Myocyte (in vitro differentiated cells): ENCODE results near the gene FNBP1. TPM values are rescaled to one million over a fixed set of nuclear protein-coding genes. Genes with fewer than 3 reads are reported as not detected.

Experiments used
- DNase-seq: peaks from one replicate; pipeline ENCODE4 v3.0.0-alpha.2; 2012; ENCODE audit warnings: low read depth
- total RNA-seq: library from RNA; depleted of rRNA; stranded (reverse); fragments of >200 nt; gene quantifications from 2 replicates; pipeline ENCODE4 v1.2.3, GENCODE V29; 2014

The FNBP1 gene
- total RNA-seq, 1 donor from 2014 or later = 25.3 TPM

DNA sequence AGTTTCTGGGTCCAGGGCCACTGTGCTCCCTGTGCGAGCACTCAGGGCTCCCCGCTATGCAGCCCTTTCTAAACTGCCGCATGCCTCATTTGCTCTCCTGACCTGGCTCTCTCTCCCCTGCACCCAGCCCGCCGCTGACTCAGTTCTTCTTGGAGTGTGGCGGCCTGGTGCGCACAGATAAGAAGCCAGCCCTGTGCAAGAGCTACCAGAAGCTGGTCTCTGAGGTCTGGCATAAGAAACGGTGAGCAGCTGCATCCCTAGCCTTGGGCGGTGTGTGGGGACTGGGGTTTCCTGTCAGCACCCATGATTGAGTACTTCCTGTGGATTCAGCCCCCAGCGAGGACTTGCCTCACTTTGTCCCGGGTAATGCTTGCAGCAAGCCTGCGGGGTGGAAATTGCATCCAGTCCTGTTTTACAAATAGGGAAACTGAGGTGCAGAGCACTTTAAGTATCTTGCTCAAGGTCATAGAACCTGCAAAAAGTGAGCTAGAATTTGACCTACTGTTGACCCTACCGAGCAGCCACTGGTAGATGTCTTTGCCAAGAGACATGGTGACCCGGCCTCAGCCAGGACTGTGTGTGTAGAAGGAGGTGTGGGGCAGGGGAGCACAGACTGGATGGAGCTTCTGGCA lies 179.8 kb downstream of the FNBP1 start:
- peak; percentile 30 for DNase-seq

DNA sequence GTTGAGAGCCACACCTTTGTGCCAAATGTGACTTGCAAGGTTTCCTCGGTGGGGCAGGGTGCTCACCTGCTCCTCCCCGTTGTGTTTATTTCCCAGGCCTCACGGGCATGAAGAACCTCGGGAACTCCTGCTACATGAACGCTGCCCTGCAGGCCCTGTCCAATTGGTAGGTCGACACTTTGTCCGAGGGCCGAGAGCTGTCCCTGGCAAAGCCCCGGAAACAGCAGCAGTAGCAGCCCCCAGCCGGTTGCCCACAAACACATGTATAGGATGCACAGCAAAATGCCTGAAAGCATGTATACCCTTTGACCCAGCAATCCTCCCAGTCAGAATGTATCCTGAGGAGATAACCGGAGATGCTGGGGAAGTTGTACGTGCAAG lies 181.6 kb downstream of the FNBP1 start:
- no peak for DNase-seq

DNA sequence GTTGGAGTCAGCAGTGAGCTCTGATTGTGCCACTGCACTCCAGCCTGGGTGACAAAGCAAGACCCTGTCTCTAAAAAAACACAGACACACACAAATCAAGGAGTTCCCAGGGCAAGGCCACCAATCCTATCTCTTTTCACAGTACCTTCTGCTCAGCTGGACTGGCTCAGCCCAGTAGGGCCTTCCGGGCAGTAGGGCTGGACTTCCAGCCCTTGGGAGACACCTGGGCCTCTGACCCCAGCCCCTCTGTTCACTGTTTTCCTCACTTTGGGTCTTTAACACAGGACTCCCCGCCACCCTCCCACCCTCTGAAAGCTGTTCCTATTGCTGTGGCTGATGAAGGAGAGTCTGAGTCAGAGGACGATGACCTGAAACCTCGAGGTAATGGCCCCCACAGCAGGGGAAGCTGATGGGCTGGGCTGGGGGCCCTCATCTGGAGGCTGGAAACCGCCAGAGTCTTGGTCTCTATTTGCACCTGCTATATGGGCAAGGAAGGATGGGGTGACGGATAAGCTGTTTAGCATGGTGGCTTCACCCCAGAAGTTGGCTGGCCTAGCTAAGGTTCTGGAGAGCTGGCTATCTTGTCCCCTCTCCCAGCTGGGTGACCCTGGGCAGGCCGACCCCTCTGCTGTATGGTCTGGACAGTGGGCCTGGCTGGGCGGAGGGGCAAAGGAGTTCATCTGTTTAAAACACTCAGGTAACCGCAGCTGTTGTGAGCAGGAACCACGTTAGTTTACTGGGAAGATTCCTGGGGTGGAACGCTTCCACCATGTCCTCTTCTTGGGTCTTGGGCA lies 182.1 kb downstream of the FNBP1 start:
- no peak for DNase-seq

DNA sequence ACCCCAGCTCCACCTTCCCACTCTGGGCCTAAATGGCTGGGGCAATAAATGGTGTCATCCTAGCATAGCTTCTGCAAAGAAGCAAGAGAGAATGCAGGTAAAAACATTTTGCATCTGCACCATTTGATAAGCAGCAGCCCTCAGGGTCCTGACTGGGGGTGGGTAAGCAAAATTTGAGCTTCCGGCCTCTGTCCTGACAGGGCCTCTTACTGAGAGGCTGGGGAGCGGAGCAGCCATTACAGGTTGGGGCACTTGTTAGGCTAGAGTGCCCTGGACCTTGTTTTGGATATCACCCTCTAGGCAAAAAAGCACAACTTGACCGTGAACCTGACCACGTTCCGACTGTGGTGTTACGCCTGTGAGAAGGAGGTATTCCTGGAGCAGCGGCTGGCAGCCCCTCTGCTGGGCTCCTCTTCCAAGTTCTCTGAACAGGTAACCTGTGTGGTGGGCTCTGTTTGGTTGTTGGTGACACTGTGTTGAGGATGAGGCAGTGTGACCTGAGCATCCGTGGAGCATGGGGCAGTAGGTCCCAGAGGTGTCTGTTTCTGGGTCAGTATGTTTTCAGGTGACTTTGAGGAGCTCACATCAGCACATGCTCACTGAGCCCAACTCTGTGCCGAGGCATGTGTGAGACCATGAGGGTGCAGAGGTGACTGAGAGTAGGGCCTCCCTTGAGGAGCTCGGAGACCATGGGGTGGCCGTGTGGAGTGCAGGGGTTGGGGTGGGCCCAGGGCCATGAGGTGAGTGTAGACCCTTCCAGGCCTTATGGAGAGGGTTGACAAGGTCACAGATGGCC lies 184.6 kb downstream of the FNBP1 start:
- DNase-seq = no peak

DNA sequence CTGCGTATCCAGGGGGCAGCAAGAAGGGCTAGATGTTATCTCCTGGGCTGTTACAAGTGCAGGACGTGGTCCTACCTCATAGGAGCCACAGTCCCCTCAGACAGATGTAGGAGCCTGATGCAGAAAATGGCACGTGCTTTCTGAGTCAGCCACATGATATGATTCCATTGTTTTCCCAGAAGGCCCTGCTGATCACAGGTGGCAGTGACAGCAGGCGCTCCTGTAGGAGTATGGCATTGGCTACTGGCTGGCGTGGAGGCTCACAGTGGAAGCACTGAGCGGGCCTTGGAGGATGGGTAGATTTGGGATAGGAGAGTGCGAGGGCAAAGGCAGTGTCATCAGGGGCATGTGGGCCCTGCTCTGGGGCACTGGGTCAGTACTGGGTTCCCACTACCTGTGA lies 185.8 kb downstream of the FNBP1 start:
- no peak for DNase-seq

DNA sequence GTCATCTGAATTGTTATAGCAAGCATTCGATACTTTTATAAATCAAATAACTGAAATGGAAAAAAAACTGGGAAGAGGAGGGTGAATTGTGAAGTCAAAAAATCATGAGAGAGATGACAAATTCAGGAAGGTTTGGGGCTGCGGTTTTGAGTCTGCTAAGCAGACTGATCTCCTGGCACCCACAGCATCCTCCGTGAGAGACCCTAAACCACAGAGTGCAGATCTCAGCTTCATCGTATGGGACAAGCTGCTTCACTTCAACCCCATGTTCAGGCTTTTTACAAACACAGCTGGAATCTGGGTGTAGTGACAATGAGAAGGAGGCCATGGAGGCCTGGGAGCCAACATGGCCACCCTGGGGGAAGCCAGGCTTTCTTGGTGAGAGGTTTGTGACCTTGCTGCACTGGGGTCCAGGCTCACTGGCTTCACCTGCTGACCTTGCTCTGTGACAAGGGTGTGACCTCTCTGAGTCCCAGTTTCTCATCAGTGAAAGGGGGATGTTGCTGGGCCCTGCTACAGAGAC lies 188.3 kb downstream of the FNBP1 start:
- DNase-seq = no peak

DNA sequence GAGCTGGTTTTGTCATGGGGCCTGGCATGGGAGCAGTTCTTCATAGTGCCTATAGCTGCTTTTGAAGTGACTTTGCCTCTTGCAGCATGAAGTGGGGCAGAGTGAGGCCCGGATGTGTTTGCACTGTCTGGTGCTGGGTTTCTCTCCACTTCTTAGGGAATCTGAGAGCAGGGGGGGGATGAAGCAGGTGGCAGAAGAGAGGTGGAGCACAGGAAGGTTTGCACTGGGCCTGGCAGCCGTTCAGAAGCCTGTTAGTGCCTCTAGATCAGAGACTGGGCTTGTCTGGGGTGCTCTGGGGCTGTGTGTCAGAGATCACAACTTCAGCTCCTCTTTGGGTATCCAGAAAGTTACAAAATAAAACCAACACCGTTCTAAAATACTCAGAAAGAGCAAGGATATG lies 189.4 kb downstream of the FNBP1 start:
- no peak for DNase-seq

DNA sequence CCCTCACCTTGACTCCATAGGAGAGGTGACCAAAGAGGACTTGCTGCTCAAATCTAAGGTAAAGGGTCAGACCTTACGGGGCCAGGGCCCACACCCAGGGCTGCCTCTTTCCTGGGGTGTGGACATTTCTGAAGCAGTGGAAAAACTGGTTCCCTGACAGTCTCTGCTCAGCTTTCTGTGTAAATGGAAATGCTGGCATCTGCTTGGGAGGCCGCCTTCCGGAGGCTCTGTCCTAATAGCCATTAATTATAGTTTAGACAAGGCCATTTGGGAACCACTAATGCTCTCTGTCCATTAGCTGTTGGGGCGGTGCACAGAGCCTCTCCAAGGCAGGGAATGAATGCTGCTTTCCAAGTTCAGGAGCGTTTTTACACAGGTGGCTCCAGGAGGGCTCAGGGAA lies 190.4 kb downstream of the FNBP1 start:
- no peak for DNase-seq

DNA sequence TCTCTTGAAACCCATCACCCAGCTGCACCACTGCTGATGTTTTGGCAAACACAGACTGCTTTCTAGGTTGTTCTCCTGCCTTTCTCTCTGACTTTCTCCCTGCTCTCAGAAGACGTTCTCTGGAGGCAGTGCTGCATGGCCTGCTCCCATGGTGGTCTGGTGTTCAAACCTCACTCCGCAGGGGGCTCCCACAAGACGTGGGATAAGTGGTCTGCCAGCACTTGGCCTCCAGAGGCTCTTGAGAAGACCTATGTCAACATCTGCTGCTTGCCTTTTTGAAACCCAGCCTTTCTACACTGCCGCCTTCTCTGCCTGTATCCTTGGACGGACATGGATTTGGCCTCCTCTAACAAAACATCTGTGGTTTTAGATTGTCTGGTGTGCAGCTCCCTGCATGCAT lies 191.2 kb downstream of the FNBP1 start:
- no peak for DNase-seq

DNA sequence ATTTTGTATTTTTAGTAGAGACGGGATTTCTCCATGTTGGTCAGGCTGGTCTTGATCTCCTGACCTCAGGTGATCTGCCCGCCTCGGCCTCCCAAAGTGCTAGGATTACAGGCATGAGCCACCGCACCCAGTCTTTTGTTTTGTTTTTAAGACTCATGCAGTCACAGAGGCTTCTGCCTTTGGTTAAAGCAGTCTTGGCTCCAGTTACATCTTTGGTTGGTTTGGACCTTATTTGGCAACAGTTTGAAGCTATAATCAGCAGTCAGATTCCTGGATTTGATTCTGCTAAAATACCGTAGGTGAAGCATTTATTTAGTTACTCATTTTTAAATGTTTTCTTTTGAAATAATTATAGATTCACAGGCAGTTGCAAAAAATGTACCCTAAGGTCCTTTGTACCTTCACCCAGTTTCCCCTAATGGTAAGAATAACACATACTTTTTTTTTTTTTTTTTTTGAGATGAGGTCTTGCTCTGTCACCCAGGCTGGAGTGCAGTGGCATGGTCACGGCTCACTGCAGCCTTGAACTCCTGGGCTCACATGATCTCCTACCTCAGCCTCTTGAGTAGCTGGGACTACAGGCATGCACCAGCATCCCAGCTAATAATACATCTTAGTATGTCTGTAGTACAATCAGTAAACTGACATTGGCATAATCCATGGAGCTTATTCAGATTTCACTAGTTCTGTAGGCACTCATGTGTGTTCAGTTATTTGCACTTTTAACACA lies 192.0 kb downstream of the FNBP1 start:
- DNase-seq = no peak

DNA sequence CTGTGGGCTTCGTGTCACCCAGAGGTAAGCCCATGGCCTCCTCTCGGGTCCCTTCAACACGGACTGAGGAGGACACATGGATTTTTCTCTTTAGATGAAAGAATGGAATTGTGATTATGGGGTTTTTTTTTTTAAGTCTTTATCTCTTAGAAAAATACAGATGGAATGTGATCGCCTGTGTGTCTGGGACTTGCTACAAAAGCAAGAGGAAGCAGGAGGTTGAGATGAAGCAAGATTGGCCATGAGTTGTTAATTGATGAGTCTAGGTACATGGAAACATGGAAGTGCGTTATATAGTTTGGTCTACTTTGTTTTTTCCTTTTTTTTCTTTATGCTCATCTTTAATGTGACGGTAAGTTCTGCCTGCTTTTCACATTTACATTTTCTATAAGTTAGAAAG lies 193.1 kb downstream of the FNBP1 start:
- DNase-seq = no peak

DNA sequence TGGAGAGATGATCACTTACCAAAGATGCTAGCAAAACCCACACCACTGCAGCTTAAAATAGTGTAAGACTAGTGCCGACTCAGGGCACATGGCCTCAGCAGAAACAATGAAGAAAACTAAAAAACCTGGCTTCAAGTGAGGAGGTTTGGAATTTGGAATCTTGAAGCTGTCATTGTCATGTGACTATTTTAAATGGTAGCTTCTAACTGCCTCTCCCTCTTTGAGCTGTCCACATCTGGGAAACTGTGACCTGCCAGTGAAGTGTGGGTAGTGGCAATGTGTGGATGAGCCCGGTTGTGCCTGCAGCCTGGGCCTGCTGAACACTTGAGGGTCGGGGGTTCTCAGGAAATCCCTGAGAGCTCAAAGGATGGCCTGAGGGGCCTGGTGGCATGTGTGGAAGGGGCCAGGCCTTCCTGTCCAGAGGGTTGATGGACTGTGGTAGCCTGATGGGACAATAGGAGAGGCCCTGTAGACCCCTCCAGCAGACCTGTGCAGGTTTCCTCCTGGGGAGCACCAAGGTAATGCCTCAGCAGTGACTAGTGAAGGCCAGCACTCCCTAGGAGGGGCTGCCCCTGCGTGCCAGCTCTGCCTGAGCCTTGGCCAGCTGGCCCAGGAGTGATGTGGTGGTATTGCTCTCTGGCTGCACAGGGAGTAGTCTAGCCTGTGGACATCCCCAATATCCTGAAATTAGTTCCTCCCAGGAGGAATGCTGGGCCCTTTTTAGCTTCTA lies 194.1 kb downstream of the FNBP1 start:
- no peak for DNase-seq

DNA sequence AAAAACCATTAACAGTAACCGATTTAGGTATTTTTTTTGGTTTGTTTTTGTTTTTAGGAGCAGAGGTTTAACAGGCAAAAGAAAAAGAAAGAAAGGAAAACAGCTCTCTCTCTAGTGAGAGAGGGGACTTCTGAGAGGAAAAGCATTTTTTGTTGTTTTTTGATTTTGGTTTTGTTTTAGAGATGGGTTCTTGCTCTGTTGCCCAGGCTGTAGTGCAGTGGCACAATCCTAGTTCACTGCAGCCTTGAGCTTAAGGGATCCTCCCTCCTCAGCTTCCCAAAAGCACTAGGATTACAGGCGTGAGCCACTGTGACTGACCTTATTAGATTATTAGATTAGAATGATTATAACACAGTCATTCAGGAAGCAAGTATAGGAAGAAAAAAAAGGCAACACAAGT lies 197.6 kb downstream of the FNBP1 start:
- DNase-seq = no peak

DNA sequence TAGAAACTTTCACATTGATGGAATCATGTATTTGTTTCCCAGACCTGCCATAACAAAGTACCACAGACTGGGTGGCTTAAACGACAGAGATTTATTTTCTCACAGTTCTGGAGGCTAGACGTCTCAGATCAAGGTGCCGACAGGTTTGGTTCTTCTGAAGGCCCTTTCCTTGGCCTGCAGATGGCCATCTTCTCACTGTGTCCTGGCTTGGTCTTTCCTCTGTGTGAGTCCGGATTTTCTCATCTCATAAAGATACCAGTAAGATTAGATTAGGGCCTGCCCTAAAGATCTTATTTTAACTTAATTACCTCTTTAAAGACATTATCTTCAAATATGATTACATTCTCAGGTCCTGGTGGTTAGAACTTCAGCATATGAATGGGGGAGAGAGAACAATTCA lies 201.9 kb downstream of the FNBP1 start:
- no peak for DNase-seq

DNA sequence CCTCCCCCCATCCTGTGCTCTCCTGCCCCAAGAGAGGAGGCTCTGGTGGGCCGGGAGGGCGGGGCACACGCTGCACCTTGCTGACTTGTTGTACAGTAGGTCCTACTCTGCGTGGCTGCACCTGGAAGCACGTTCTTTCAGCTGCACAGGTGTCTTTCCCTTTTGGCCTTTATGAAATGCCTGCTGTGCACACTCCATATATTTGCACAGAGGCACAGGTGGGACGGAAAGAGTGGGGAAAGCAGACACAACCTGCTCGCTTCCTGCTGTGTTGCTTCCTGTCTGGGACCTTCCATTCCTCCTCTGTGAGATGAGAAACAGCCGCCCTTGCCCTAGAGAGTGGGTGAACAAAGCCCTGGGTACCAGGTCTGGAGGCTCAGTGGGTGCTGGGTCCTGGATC lies 203.0 kb downstream of the FNBP1 start:
- no peak for DNase-seq

DNA sequence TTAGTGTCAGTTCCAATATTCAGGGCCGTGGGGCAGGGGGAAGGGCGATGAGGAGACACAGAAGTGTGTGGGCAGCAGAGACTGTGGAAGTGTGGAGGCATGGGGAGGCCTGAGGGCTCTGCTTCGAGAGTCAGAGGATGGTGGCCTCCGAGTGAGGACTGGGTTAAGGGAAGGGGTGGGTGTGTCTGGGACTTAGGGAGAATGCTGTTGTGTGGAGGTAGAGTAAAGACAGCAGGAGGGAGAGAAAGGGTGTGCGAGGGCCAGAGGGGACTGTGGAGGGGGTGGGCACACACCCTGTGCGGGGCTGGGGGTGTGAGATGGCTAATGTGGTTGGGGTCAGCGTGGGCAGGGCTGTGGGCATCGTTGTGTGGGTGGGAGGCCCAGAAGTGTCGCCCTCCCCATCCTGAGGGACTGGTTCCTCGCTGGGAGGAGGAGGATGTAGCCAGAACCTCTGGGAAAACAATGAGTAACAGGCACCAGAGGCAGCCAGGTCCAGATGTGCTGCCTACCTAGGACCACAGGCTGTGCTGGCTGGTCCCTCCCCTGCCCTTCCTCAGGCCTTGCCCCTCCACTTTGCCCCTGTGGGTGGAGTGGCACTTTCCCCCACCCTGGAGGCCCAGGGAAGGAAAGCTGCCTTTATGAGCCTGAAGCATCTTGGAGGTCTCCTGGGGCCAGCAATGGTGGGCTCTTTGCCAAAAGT lies 203.5 kb downstream of the FNBP1 start:
- no peak for DNase-seq

DNA sequence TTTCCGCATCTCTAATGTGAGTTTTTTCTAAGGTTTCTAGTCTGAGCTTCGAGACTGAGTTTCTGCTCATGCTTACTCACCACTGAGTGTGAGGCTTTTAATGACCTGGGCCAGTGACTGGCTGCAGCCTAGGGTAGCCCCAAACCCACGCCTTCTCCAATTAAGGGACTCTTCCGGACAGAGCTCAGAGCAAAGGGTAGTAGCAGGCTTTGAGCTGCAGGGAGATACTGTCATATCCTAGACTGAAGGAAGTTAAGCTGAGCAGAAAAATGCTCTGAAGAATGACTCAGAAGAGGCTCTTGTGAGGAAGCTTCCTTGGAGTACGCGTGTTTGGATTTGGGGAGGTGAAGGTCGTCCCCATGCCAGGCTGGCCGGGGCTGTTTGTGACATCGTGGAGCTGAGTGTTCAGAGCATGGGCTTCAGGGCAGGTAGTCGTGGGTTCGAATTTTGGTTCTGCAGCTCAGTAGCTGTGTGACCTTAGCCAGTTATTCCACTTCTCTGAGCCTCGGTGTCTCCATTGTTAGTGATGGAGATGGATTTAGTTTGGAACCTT lies 204.2 kb downstream of the FNBP1 start:
- peak; percentile 17 for DNase-seq
